ENCODE results near the gene NTNG2. TPM values are rescaled to one million over a fixed set of nuclear protein-coding genes. Genes with fewer than 3 reads are reported as not detected.

Gene NTNG2
- total and polyA plus RNA-seq, 2 donors (not counting 1 experiment from before 2014, with no cell fraction given), result 5.0 to 6.6 TPM

DNA sequence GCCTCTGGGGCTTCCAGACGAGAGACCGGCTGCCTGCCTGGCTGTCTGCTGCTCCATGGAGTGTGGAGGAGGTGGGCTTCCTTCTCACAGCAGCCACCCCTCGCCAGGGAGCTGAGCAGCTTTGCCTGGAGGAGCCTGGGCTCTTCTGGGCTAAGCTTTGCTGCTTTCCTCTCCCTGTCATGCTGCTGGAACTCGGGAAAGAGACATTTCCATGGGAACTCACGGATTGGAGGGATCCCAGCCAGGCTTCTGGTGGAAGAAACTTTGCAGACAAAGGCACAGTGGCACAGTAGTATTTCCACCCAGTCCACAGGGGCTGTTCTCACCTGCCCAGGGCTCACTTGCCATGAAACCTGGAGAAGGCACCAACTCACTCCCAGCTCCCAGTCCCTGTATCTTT lies 5.6 kb upstream of the NTNG2 start:
- H3K79me2 ChIP-seq (ENCODE audit: control insufficient read depth, insufficient read depth, low read length), result no peaks in the 10 kb centered on the region

DNA sequence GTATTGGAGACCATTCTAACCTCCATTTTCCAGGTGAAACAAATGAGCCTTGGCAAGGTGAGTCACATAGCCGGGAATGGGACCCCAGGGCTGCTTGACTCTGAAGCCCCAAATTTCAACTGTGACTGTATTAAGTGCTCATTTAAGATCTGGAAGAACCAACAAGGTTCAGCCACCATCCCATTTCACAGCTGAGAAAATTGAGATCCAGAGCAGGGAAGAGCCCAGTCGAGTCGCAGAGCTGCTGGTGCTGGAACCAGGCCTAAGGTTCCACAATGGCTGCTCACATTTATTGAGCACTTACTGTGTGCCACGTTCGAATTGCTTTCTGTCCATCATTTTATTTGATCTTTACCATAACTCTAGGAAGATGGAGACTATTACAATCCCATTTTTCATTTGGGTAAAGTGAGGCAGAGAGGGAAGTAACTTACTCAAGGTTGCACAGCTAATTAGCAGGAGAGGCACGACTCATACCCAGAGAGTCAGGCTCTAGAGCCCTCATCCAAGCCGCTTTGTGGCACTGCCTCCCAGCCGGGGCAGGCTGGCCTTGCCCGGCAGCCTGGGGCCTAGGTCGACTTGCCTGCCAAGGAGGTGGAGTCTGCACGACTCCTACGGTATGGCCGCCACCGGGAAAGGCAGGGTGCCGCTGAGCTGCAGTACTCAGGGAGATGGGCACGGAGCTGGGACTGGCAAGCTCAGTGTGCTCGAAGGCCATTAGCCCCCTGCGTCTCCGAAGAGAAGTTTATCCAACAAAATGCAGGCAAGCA lies 4.3 kb upstream of the NTNG2 start:
- TF ChIP-seq, protein P1, sequence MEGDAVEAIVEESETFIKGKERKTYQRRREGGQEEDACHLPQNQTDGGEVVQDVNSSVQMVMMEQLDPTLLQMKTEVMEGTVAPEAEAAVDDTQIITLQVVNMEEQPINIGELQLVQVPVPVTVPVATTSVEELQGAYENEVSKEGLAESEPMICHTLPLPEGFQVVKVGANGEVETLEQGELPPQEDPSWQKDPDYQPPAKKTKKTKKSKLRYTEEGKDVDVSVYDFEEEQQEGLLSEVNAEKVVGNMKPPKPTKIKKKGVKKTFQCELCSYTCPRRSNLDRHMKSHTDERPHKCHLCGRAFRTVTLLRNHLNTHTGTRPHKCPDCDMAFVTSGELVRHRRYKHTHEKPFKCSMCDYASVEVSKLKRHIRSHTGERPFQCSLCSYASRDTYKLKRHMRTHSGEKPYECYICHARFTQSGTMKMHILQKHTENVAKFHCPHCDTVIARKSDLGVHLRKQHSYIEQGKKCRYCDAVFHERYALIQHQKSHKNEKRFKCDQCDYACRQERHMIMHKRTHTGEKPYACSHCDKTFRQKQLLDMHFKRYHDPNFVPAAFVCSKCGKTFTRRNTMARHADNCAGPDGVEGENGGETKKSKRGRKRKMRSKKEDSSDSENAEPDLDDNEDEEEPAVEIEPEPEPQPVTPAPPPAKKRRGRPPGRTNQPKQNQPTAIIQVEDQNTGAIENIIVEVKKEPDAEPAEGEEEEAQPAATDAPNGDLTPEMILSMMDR (IDR thresholded peaks at IDR 0.05), result no peak
- TF ChIP-seq EZH2 (IDR thresholded peaks at IDR 0.05; ENCODE audit: borderline replicate concordance, insufficient read depth, low read depth, low read length, poor library complexity, severe bottlenecking), result no peak
- Histone ChIP-seq H3K4me3 (ENCODE audit: control extremely low read depth in 1 of 5, extremely low read depth in 1 of 5, insufficient read depth in 1 of 5, low read depth in 2 of 5, low read length in 4 of 5) (no peak overlapping the region), H3K4me1 (ENCODE audit: control insufficient read depth in 2 of 2, insufficient read depth in 2 of 2, low read length in 2 of 2) (peaks cover 6 to 12% of the 10 kb centered on the region in 2 donors), H3K27me3 (replicated peaks in 1 of 4; ENCODE audit: control extremely low read depth in 1 of 4, control insufficient read depth in 3 of 4, insufficient read depth in 4 of 4, low read length in 3 of 4) (peaks cover 0 to 47% (median 14%) of the 10 kb centered on the region in 4 experiments), H3K79me2 (ENCODE audit: control insufficient read depth, insufficient read depth, low read length) (no peaks in the 10 kb centered on the region), H3K27ac (ENCODE audit: low read length in 2 of 2) (no peak overlapping the region), H4K20me1 (ENCODE audit: control insufficient read depth, insufficient read depth, low read length, poor library complexity, severe bottlenecking) (no peaks in the 10 kb centered on the region), H3K4me2 (replicated peaks; ENCODE audit: low read depth, low read length, poor library complexity, severe bottlenecking) (no peak overlapping the region), H2AFZ (ENCODE audit: insufficient read depth, low read depth, low read length, poor library complexity, severe bottlenecking) (no peak overlapping the region), H3K9ac (ENCODE audit: low read length) (no peak overlapping the region), H3K36me3 (replicated peaks in 1 of 2; ENCODE audit: control extremely low read depth in 1 of 2, control insufficient read depth in 1 of 2, extremely low read depth in 1 of 2, insufficient read depth in 2 of 2, low read length in 1 of 2) (no peaks in the 10 kb centered on the region), H3K9me3 (ENCODE audit: control extremely low read depth in 1 of 3, control insufficient read depth in 2 of 3, insufficient read depth in 1 of 3, low read length in 2 of 3) (no peaks in the 10 kb centered on the region)
- Mint-ChIP-seq H3K9me3 (ENCODE audit: insufficient read depth) (no peaks in the 10 kb centered on the region), H3K4me3 (no peak overlapping the region), H3K4me1 (peaks cover 5% of the 10 kb centered on the region), H3K27ac (no peak overlapping the region), H3K27me3 (peaks cover 40% of the 10 kb centered on the region)
- ChIA-PET CTCF (interaction anchor here (1.7 kb wide), 1 partner anchor 12 kb away, joined by 7 read pairs; no protein-coding TSS in a partner anchor), POLR2A (no interaction called here)
- no peak for ATAC-seq (ENCODE audit: low read depth)
- WGBS (ENCODE audit: insufficient coverage), result 81% methylated on average over 16 of the region's 19 CpGs
- no peak for DNase-seq
- intact Hi-C loops (cut with micrococcal nuclease), result no loop called here

More for the DNA sequence above, 5.6 kb upstream of the NTNG2 start:
- H3K4me1 Mint-ChIP-seq, result peaks cover 2% of the 10 kb centered on the region
- 58% methylated on average over 5 of the region's 5 CpGs for WGBS (ENCODE audit: insufficient coverage)
- intact Hi-C loops (cut with micrococcal nuclease), result no loop called here
- DNase-seq (no peak), ATAC-seq (ENCODE audit: low read depth) (no peak)
- peaks cover 0 to 49% (median 12%) of the 10 kb centered on the region in 4 experiments for H3K27me3 ChIP-seq (replicated peaks in 1 of 4; ENCODE audit: control extremely low read depth in 1 of 4, control insufficient read depth in 3 of 4, insufficient read depth in 4 of 4, low read length in 3 of 4)
- peaks cover 32% of the 10 kb centered on the region for H3K27me3 Mint-ChIP-seq
- POLR2A ChIA-PET, result no interaction called here
- H3K9ac ChIP-seq (ENCODE audit: low read length), result no peak overlapping the region
- no peaks in the 10 kb centered on the region for H4K20me1 ChIP-seq (ENCODE audit: control insufficient read depth, insufficient read depth, low read length, poor library complexity, severe bottlenecking)
- no peak overlapping the region for H2AFZ ChIP-seq (ENCODE audit: insufficient read depth, low read depth, low read length, poor library complexity, severe bottlenecking)
- CTCF ChIA-PET, result interaction anchor here (0.6 kb wide), 1 partner anchor 23 kb away, joined by 3 read pairs; no protein-coding TSS in a partner anchor
- H3K9me3 Mint-ChIP-seq (ENCODE audit: insufficient read depth), result no peaks in the 10 kb centered on the region
- no peak overlapping the region for H3K4me3 Mint-ChIP-seq
- no peak overlapping the region for H3K27ac Mint-ChIP-seq
- H3K4me3 ChIP-seq (ENCODE audit: control extremely low read depth in 1 of 5, extremely low read depth in 1 of 5, insufficient read depth in 1 of 5, low read depth in 2 of 5, low read length in 4 of 5), result no peak overlapping the region
- no peak overlapping the region for H3K4me2 ChIP-seq (replicated peaks; ENCODE audit: low read depth, low read length, poor library complexity, severe bottlenecking)
- no peaks in the 10 kb centered on the region for H3K36me3 ChIP-seq (replicated peaks in 1 of 2; ENCODE audit: control extremely low read depth in 1 of 2, control insufficient read depth in 1 of 2, extremely low read depth in 1 of 2, insufficient read depth in 2 of 2, low read length in 1 of 2)
- H3K27ac ChIP-seq (ENCODE audit: low read length in 2 of 2), result no peak overlapping the region
- TF ChIP-seq, protein P1 (IDR thresholded peaks at IDR 0.05), result no peak
- no peak for TF ChIP-seq EZH2 (IDR thresholded peaks at IDR 0.05; ENCODE audit: borderline replicate concordance, insufficient read depth, low read depth, low read length, poor library complexity, severe bottlenecking)
- H3K4me1 ChIP-seq (ENCODE audit: control insufficient read depth in 2 of 2, insufficient read depth in 2 of 2, low read length in 2 of 2), result peaks cover 6 to 7% of the 10 kb centered on the region in 2 donors
- no peaks in the 10 kb centered on the region for H3K9me3 ChIP-seq (ENCODE audit: control extremely low read depth in 1 of 3, control insufficient read depth in 2 of 3, insufficient read depth in 1 of 3, low read length in 2 of 3)
